GM06990 (cell line): ENCODE measurements around the gene DOCK9.

Experiments
- DNase-seq: peaks from one replicate; pipeline ENCODE4 v3.0.0-alpha.2; 2011; ENCODE audit not compliant: insufficient read length; ENCODE audit errors: extremely low read depth
- H3K27me3 ChIP-seq: replicated peaks from 2 replicates; pipeline ENCODE4 v1.6.0; 2011; ENCODE audit warnings: low read length; ENCODE audit not compliant: control insufficient read depth, insufficient read depth
- H3K36me3 ChIP-seq: 2 replicates; pipeline ENCODE4 v1.5.1; 2011; ENCODE audit warnings: low read length; ENCODE audit not compliant: control insufficient read depth, insufficient read depth
- H3K4me3 ChIP-seq: replicated peaks from 2 replicates; pipeline ENCODE4 v1.5.1; 2011; ENCODE audit warnings: low read depth, mild to moderate bottlenecking, control low read depth, low read length
- TF ChIP-seq, protein P1 (sequence below): IDR thresholded peaks from 2 replicates; pipeline ENCODE4 v1.5.1; 2011; ENCODE audit warnings: low read length, control low read depth, mild to moderate bottlenecking, inconsistent platforms; ENCODE audit not compliant: insufficient read depth, poor library complexity, severe bottlenecking

Gene DOCK9

DNA sequence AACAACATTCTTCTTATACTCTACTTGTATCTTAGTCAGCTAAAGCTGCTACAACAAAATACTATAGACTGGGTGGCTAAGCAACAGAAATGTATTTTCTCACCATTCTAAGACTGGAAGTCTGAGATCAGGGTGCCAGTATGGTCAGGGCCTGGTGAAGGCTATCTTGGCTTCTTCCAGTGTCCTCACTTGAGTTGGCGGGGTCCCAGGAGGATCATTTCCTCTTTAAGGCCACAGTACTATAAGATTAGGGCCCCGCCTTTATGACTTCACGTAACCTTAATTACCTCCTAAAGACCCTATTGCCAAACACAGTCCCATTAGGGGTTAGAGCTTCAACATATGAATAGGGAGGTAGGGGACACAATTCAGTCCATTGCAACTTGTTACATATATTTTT, 30.7 kb upstream of the DOCK9 start:
- Histone ChIP-seq H3K27me3 (no peaks in the 10 kb centered on the region; the same call in 1 of the 2 replicates), H3K36me3 (no peaks in the 10 kb centered on the region), H3K4me3 (no peak overlapping the region)
- DNase-seq: no peak
- TF ChIP-seq, protein P1, sequence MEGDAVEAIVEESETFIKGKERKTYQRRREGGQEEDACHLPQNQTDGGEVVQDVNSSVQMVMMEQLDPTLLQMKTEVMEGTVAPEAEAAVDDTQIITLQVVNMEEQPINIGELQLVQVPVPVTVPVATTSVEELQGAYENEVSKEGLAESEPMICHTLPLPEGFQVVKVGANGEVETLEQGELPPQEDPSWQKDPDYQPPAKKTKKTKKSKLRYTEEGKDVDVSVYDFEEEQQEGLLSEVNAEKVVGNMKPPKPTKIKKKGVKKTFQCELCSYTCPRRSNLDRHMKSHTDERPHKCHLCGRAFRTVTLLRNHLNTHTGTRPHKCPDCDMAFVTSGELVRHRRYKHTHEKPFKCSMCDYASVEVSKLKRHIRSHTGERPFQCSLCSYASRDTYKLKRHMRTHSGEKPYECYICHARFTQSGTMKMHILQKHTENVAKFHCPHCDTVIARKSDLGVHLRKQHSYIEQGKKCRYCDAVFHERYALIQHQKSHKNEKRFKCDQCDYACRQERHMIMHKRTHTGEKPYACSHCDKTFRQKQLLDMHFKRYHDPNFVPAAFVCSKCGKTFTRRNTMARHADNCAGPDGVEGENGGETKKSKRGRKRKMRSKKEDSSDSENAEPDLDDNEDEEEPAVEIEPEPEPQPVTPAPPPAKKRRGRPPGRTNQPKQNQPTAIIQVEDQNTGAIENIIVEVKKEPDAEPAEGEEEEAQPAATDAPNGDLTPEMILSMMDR: no peak

DNA sequence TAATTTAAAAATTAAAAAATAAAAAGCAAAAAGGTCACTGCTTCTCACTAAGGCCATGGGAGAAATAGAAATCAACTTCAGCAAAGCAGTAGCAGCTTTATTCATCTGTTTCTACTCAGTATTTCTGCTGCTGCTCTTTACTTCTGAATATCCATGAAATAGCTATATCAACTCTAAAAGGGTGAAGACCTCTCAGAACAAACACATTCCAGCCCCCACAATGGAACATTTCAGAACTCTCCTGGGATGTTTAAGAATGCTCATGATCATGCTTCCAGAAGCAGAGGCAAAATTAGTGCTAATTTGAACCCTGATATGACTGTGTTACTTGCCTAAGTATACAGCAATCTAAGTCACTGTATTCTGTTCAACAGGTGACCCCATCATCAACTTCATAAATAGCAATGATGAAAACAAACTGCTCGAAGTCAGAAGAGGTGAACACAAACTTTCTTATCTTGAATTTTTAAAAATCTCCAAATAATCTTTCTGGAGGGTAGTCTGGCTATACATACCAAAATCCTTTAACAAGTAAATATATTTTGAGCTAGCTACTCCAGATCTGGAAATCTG, 29.6 kb upstream of the DOCK9 start:
- Histone ChIP-seq H3K36me3 (no peaks in the 10 kb centered on the region), H3K4me3 (no peak overlapping the region), H3K27me3 (no peaks in the 10 kb centered on the region; the same call in 1 of the 2 replicates)
- TF ChIP-seq, protein P1: no peak
- no peak for DNase-seq

DNA sequence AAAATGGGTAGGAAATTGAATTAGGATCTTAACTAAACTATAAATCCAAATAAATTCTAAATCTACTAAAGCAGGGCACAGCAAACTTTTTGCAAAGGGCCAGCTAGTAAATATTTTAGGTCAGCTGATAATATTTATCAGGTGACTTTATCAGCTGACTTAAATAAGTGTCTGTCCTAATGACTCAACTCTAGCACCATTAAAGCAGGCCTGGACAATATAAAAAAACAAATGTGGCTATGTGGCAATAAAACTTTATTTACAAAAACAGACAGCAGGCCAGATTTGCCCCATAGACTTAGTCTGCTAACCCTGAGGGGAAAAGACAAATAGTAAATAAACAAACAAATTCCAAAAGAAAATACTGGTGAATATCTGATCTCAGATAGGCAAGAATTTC, 27.7 kb upstream of the DOCK9 start:
- no peak overlapping the region for H3K4me3 ChIP-seq
- H3K27me3 ChIP-seq: no peaks in the 10 kb centered on the region
- no peak for DNase-seq
- TF ChIP-seq, protein P1: no peak
- H3K36me3 ChIP-seq: no peaks in the 10 kb centered on the region

DNA sequence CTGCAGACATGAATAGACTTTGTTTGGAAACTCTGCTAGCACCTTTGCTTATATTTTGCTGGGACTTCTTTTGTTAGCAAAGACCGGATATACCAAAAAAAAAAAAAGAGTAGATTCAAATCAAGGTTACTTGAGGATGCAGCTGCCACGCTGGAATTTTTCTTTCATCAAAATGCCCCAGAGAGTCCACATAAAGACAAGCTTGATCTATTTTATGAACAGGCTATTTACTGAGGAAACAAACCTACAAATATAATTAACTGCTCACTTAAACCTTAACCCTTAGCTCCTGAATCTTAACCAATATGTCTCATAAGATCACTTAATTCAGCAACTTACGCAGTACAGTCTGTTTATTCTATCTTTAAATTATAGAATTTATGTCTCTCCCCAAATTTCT, 27.1 kb upstream of the DOCK9 start:
- no peak overlapping the region for H3K4me3 ChIP-seq
- H3K36me3 ChIP-seq: no peaks in the 10 kb centered on the region
- no peaks in the 10 kb centered on the region for H3K27me3 ChIP-seq
- no peak for DNase-seq
- TF ChIP-seq, protein P1: no peak

DNA sequence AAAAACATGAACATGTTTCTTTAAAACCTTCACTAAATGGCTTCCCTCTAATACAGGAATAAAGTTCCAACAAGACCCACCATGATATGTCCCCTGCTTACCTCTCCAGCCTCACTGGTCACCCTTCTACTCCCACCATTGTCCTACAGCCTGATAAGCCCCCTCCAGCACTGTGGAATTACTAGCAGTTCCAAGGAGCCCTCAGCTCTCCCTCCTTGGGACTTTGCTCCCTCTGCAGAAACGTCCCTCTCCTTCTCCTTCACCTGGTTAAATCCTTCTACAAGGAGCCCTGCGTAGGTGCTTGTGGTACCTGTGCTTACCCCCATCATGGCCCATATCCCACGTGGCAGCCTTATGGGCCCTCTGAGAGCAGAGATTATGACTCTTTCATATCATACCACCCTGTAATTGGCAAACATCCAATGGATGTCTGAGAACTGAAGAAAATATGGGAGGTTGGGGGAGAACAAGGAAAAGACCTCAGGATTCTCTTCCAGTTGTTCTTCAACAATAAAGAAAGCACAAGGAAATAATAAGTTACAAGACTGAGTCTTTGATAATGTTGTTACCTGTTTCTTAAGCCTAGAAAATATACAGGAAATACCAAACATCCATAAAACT, 26.1 kb upstream of the DOCK9 start:
- TF ChIP-seq, protein P1: no peak
- no peaks in the 10 kb centered on the region for H3K36me3 ChIP-seq
- no peak overlapping the region for H3K4me3 ChIP-seq
- DNase-seq: no peak
- H3K27me3 ChIP-seq: no peaks in the 10 kb centered on the region
